ENCODE results near the gene MYL6B. TPM values are rescaled to one million over a fixed set of nuclear protein-coding genes. Genes with fewer than 3 reads are reported as not detected.

Gene MYL6B
- total and polyA plus RNA-seq, 2 of the 4 experiments (the other 2 are of a cell fraction), result 78.3 to 112 TPM

DNA sequence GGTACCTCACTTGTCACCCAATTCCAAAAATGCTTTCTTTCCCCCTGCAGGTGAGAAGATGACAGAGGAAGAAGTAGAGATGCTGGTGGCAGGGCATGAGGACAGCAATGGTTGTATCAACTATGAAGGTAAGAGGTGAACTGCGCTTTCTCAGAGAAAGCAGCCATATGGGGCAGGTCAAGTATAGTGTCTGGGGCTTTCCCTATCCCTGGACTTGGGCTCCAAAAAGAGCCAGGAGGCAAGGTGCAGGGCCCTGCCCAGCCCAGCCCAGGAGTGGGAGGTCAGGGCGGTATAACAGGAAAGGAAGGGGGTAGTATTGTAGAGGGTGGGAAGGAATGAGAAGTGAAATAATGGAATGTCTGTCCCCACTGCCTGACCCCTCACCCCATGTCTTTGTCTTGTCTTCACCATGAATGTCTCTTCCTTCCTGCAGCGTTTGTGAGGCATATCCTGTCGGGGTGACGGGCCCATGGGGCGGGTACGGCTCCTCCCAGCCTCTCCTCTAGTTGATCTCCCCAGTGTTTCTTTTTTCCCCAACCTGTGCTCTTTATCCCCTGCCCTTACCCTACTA is 7.9 kb downstream of the MYL6B start:
- Histone ChIP-seq H4K5ac (ENCODE audit: low read depth, low read length) (no peak overlapping the region), H2BK5ac (ENCODE audit: low read depth, low read length, poor library complexity, severe bottlenecking) (peak overlapping the region; percentile 91), H3K56ac (ENCODE audit: extremely low read depth, insufficient read depth, low read length) (peak overlapping the region; percentile 99), H2BK20ac (ENCODE audit: low read depth, low read length) (no peak overlapping the region), H3K9ac (ENCODE audit: low read depth, low read length) (peak overlapping the region; percentile 100), H3K27me3 (ENCODE audit: control insufficient read depth, insufficient read depth, low read length) (no peaks in the 10 kb centered on the region), H2BK120ac (ENCODE audit: low read depth, low read length) (no peak overlapping the region), H4K20me1 (ENCODE audit: insufficient read depth, low read length) (peaks cover 64% of the 10 kb centered on the region), H2AK5ac (ENCODE audit: low read depth, low read length) (peak overlapping the region; percentile 69; the same call in 1 of the 2 replicates), H3K18ac (ENCODE audit: low read depth, low read length) (no peak overlapping the region), H4K91ac (ENCODE audit: insufficient read depth, low read depth, low read length) (no peak overlapping the region), H3K4me3 (ENCODE audit: insufficient read depth, low read depth, low read length) (peak overlapping the region; percentile 73), H3K9me1 (ENCODE audit: insufficient read depth, low read length) (peaks cover 2% of the 10 kb centered on the region; the same call in 1 of the 2 replicates), H3K4ac (ENCODE audit: low read depth, low read length) (peak overlapping the region; percentile 97), H3K27ac (ENCODE audit: insufficient read depth, low read length) (peak overlapping the region; percentile 90), H3K79me1 (ENCODE audit: low read depth in 1 of 2, low read length in 2 of 2) (peaks cover 14 to 53% of the 10 kb centered on the region in 2 experiments), H3K36me3 (ENCODE audit: control insufficient read depth, insufficient read depth, low read length) (peaks cover 62% of the 10 kb centered on the region), H3K14ac (replicated peaks; ENCODE audit: low read depth, low read length) (peak overlapping the region; percentile 98), H2AK9ac (replicated peaks; ENCODE audit: low read depth, low read length, poor library complexity) (peak overlapping the region; percentile 85), H3K4me2 (ENCODE audit: low read depth, low read length) (peak overlapping the region; percentile 98), H3K4me1 (ENCODE audit: control insufficient read depth, insufficient read depth, low read length) (peaks cover 15% of the 10 kb centered on the region), H3K9me3 (ENCODE audit: control insufficient read depth, insufficient read depth, low read length) (no peaks in the 10 kb centered on the region), H2BK15ac (ENCODE audit: low read depth, low read length) (peak overlapping the region; percentile 14; the same call in 1 of the 3 replicates), H4K8ac (ENCODE audit: low read depth in 2 of 2, low read length in 2 of 2) (peak overlapping the region; percentile 72 to 79; a peak in 3 of 4 replicates), H2AFZ (replicated peaks; ENCODE audit: low read length, poor library complexity) (peak overlapping the region; percentile 61), H3K23ac (ENCODE audit: low read depth, low read length) (peak overlapping the region; percentile 99)
- ATAC-seq (ENCODE audit: low read depth) (no peak), DNase-seq (peak; percentile 35)
- dilution Hi-C loops (cut with HindIII; ENCODE audit: low sequenced_read_pairs, unreplicated experiment), result no loop called here
- CTCF ChIA-PET, result no interaction called here
- in situ Hi-C loops (cut with MboI; ENCODE audit: low sequenced_read_pairs), result no loop called here
- no CpG with 5 or more reads among the region's 7 CpGs for WGBS, 2 experiments (ENCODE audit: extremely low coverage in 2 of 2, insufficient read length in 1 of 2)
- POLR2A ChIA-PET (ENCODE audit: unreplicated experiment), result interaction anchor here (0.6 kb wide), 1 partner anchor 9 kb away, joined by 3 read pairs; no protein-coding TSS in a partner anchor
- TF ChIP-seq, protein P1, sequence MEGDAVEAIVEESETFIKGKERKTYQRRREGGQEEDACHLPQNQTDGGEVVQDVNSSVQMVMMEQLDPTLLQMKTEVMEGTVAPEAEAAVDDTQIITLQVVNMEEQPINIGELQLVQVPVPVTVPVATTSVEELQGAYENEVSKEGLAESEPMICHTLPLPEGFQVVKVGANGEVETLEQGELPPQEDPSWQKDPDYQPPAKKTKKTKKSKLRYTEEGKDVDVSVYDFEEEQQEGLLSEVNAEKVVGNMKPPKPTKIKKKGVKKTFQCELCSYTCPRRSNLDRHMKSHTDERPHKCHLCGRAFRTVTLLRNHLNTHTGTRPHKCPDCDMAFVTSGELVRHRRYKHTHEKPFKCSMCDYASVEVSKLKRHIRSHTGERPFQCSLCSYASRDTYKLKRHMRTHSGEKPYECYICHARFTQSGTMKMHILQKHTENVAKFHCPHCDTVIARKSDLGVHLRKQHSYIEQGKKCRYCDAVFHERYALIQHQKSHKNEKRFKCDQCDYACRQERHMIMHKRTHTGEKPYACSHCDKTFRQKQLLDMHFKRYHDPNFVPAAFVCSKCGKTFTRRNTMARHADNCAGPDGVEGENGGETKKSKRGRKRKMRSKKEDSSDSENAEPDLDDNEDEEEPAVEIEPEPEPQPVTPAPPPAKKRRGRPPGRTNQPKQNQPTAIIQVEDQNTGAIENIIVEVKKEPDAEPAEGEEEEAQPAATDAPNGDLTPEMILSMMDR (conservative IDR thresholded peaks at IDR 0.05; ENCODE audit: low read depth, low read length), result no peak
- TF ChIP-seq NFE2L2 (IDR thresholded peaks at IDR 0.05; ENCODE audit: low read depth, low read length) (no peak), MAFK (IDR thresholded peaks at IDR 0.05; ENCODE audit: low read depth, low read length) (no peak), RFX5 (IDR thresholded peaks at IDR 0.05; ENCODE audit: low read depth, low read length) (no peak), POLR2A (IDR thresholded peaks at IDR 0.05; ENCODE audit: low read depth, low read length) (peak; percentile 57)
- BruUV-seq (replicated peaks), result no TSS peak
- intact Hi-C loops (cut with micrococcal nuclease), result no loop called here

Data from IMR-90 (cell line).